Activated CD4-positive, alpha-beta T cell treated with anti-CD3 and anti-CD28 coated beads, Interleukin-2, amount 10 ng/mL, durations not matched to agents 24 days and 14 days (primary cell): ENCODE data around the gene OSBPL6. TPM values are rescaled to one million over a fixed set of nuclear protein-coding genes. Genes with fewer than 3 reads are reported as not detected.

Source experiments
- DNase-seq: peaks from one replicate; pipeline ENCODE4 v3.0.0; 2022
- H3K27ac Mint-ChIP-seq: one replicate; pipeline ENCODE4 v1.8.0; 2022; ENCODE audit warnings: mild to moderate bottlenecking, mixed read lengths
- H3K27me3 Mint-ChIP-seq: one replicate; pipeline ENCODE4 v1.8.0; 2022; ENCODE audit warnings: mixed read lengths
- H3K36me3 Mint-ChIP-seq: one replicate; pipeline ENCODE4 v1.8.0; 2022; ENCODE audit warnings: low read depth, mild to moderate bottlenecking, mixed read lengths
- H3K4me1 Mint-ChIP-seq: one replicate; pipeline ENCODE4 v1.8.0; 2021; ENCODE audit warnings: mixed read lengths
- H3K4me3 Mint-ChIP-seq: one replicate; pipeline ENCODE4 v1.8.0; 2022; ENCODE audit warnings: mild to moderate bottlenecking, moderate library complexity, mixed read lengths
- H3K9me3 Mint-ChIP-seq: one replicate; pipeline ENCODE4 v1.8.0; 2021; ENCODE audit warnings: mixed read lengths
- intact Hi-C: fragments of 100-400 bp; cut with micrococcal nuclease; formaldehyde crosslinking; loops from one replicate; pipeline ENCODE4 v1.15.1; 2023
- total RNA-seq: library from RNA; stranded (reverse); gene quantifications from 2 replicates; pipeline ENCODE4 v1.2.3, GENCODE V29; 2022

OSBPL6 gene
- total RNA-seq, 1 donor from 2014 or later, result 1.1 TPM

GRCh38 chr2:178277741-178278197, 83.5 kb downstream of the OSBPL6 start:
- H3K27ac Mint-ChIP-seq, result no peak overlapping the region
- H3K9me3 Mint-ChIP-seq, result no peaks in the 10 kb centered on the region
- H3K4me1 Mint-ChIP-seq, result no peaks in the 10 kb centered on the region
- H3K4me3 Mint-ChIP-seq, result no peak overlapping the region
- DNase-seq, result no peak
- intact Hi-C loops, result no loop called here
- H3K36me3 Mint-ChIP-seq, result no peaks in the 10 kb centered on the region
- peaks cover 27% of the 10 kb centered on the region for H3K27me3 Mint-ChIP-seq

- no peaks in the 10 kb centered on the region for H3K4me1 Mint-ChIP-seq
- H3K27me3 Mint-ChIP-seq, result peaks cover 26% of the 10 kb centered on the region
- H3K4me3 Mint-ChIP-seq, result no peak overlapping the region
- intact Hi-C loops, result no loop called here
- H3K9me3 Mint-ChIP-seq, result no peaks in the 10 kb centered on the region
- DNase-seq, result no peak
- H3K36me3 Mint-ChIP-seq, result no peaks in the 10 kb centered on the region
- no peak overlapping the region for H3K27ac Mint-ChIP-seq
These were observed 84.8 kb downstream of the OSBPL6 start for GRCh38 chr2:178279142-178279541.

GRCh38 chr2:178279636-178280035, 85.3 kb downstream of the OSBPL6 start:
- H3K4me1 Mint-ChIP-seq, result no peaks in the 10 kb centered on the region
- H3K27me3 Mint-ChIP-seq, result peaks cover 26% of the 10 kb centered on the region
- no peak overlapping the region for H3K4me3 Mint-ChIP-seq
- no peak overlapping the region for H3K27ac Mint-ChIP-seq
- H3K9me3 Mint-ChIP-seq, result no peaks in the 10 kb centered on the region
- H3K36me3 Mint-ChIP-seq, result no peaks in the 10 kb centered on the region
- intact Hi-C loops, result loop anchor here (1.0 to 10.0 kb wide), 2 partner anchors 85 to 167 kb away; partner anchors contain the start of genes OSBPL6 and RBM45
- DNase-seq, result no peak

GRCh38 chr2:178280244-178280852, 86.0 kb downstream of the OSBPL6 start:
- intact Hi-C loops, result loop anchor here (1.0 to 10.0 kb wide), 2 partner anchors 86 to 168 kb away; partner anchors contain the start of genes OSBPL6 and RBM45
- H3K4me3 Mint-ChIP-seq, result no peak overlapping the region
- H3K4me1 Mint-ChIP-seq, result no peaks in the 10 kb centered on the region
- peak; percentile 84 for DNase-seq
- H3K27me3 Mint-ChIP-seq, result peaks cover 24% of the 10 kb centered on the region
- no peak overlapping the region for H3K27ac Mint-ChIP-seq
- no peaks in the 10 kb centered on the region for H3K9me3 Mint-ChIP-seq
- no peaks in the 10 kb centered on the region for H3K36me3 Mint-ChIP-seq

GRCh38 chr2:178282075-178282815, 87.9 kb downstream of the OSBPL6 start:
- H3K27ac Mint-ChIP-seq, result no peak overlapping the region
- H3K4me3 Mint-ChIP-seq, result no peak overlapping the region
- intact Hi-C loops, result loop anchor here (10.0 kb wide), 1 partner anchor 87 kb away; the partner anchor contains the start of gene OSBPL6
- H3K27me3 Mint-ChIP-seq, result peaks cover 19% of the 10 kb centered on the region
- H3K36me3 Mint-ChIP-seq, result no peaks in the 10 kb centered on the region
- H3K4me1 Mint-ChIP-seq, result no peaks in the 10 kb centered on the region
- DNase-seq, result no peak
- no peaks in the 10 kb centered on the region for H3K9me3 Mint-ChIP-seq

- H3K9me3 Mint-ChIP-seq, result no peaks in the 10 kb centered on the region
- H3K27ac Mint-ChIP-seq, result no peak overlapping the region
- intact Hi-C loops, result loop anchor here (10.0 kb wide), 1 partner anchor 89 kb away; the partner anchor contains the start of gene OSBPL6
These were observed 89.1 kb downstream of the OSBPL6 start for GRCh38 chr2:178283341-178283918.

GRCh38 chr2:178284613-178285286, 90.4 kb downstream of the OSBPL6 start:
- intact Hi-C loops, result loop anchor here (10.0 kb wide), 1 partner anchor 90 kb away; the partner anchor contains the start of gene OSBPL6
- no peaks in the 10 kb centered on the region for H3K4me1 Mint-ChIP-seq
- peaks cover 12% of the 10 kb centered on the region for H3K27me3 Mint-ChIP-seq

More at GRCh38 chr2:178283341-178283918, 89.1 kb downstream of the OSBPL6 start:
- H3K36me3 Mint-ChIP-seq, result no peaks in the 10 kb centered on the region
- no peak for DNase-seq
- no peak overlapping the region for H3K4me3 Mint-ChIP-seq
- no peaks in the 10 kb centered on the region for H3K4me1 Mint-ChIP-seq
- peaks cover 14% of the 10 kb centered on the region for H3K27me3 Mint-ChIP-seq

GRCh38 chr2:178285287-178285615, 90.9 kb downstream of the OSBPL6 start:
- Mint-ChIP-seq H3K36me3 (no peaks in the 10 kb centered on the region), H3K27ac (no peak overlapping the region), H3K9me3 (no peaks in the 10 kb centered on the region), H3K4me3 (no peak overlapping the region), H3K27me3 (peaks cover 14% of the 10 kb centered on the region), H3K4me1 (no peaks in the 10 kb centered on the region)
- intact Hi-C loops, result loop anchor here (10.0 kb wide), 1 partner anchor 90 kb away; the partner anchor contains the start of gene OSBPL6
- no peak for DNase-seq

More at GRCh38 chr2:178284613-178285286, 90.4 kb downstream of the OSBPL6 start:
- DNase-seq, result no peak
- Mint-ChIP-seq H3K27ac (no peak overlapping the region), H3K9me3 (no peaks in the 10 kb centered on the region), H3K4me3 (no peak overlapping the region), H3K36me3 (no peaks in the 10 kb centered on the region)

GRCh38 chr2:178286636-178287035, 92.3 kb downstream of the OSBPL6 start:
- peaks cover 14% of the 10 kb centered on the region for H3K27me3 Mint-ChIP-seq
- H3K4me1 Mint-ChIP-seq, result no peaks in the 10 kb centered on the region
- no peaks in the 10 kb centered on the region for H3K36me3 Mint-ChIP-seq
- intact Hi-C loops, result loop anchor here (10.0 kb wide), 1 partner anchor 92 kb away; the partner anchor contains the start of gene OSBPL6
- DNase-seq, result no peak
- no peaks in the 10 kb centered on the region for H3K9me3 Mint-ChIP-seq
- no peak overlapping the region for H3K27ac Mint-ChIP-seq
- no peak overlapping the region for H3K4me3 Mint-ChIP-seq

GRCh38 chr2:178287652-178288344, 93.5 kb downstream of the OSBPL6 start:
- Mint-ChIP-seq H3K9me3 (no peaks in the 10 kb centered on the region), H3K36me3 (no peaks in the 10 kb centered on the region), H3K27me3 (peaks cover 17% of the 10 kb centered on the region), H3K27ac (no peak overlapping the region), H3K4me1 (no peaks in the 10 kb centered on the region), H3K4me3 (no peak overlapping the region)
- intact Hi-C loops, result loop anchor here (10.0 kb wide), 1 partner anchor 93 kb away; the partner anchor contains the start of gene OSBPL6
- DNase-seq, result no peak

- Mint-ChIP-seq H3K27me3 (peaks cover 18% of the 10 kb centered on the region), H3K9me3 (no peaks in the 10 kb centered on the region), H3K27ac (no peak overlapping the region), H3K4me3 (no peak overlapping the region), H3K36me3 (no peaks in the 10 kb centered on the region), H3K4me1 (no peaks in the 10 kb centered on the region)
- no peak for DNase-seq
- intact Hi-C loops, result no loop called here
These were observed 97.4 kb downstream of the OSBPL6 start for GRCh38 chr2:178291703-178292102.

- no peaks in the 10 kb centered on the region for H3K36me3 Mint-ChIP-seq
- H3K4me1 Mint-ChIP-seq, result no peaks in the 10 kb centered on the region
- H3K4me3 Mint-ChIP-seq, result no peak overlapping the region
- H3K27me3 Mint-ChIP-seq, result peaks cover 20% of the 10 kb centered on the region
- intact Hi-C loops, result no loop called here
- no peak overlapping the region for H3K27ac Mint-ChIP-seq
- H3K9me3 Mint-ChIP-seq, result no peaks in the 10 kb centered on the region
- DNase-seq, result no peak
These were observed 98.3 kb downstream of the OSBPL6 start for GRCh38 chr2:178292586-178292985.

- DNase-seq, result no peak
- Mint-ChIP-seq H3K9me3 (no peaks in the 10 kb centered on the region), H3K4me3 (no peak overlapping the region), H3K36me3 (no peaks in the 10 kb centered on the region), H3K4me1 (no peaks in the 10 kb centered on the region), H3K27me3 (peaks cover 16% of the 10 kb centered on the region), H3K27ac (no peak overlapping the region)
- intact Hi-C loops, result no loop called here
These were observed 100.8 kb downstream of the OSBPL6 start for GRCh38 chr2:178295115-178295514.
